GM19099 (cell line): ENCODE data around the gene CEP131.

Experiments used
- POLR2A ChIP-seq: IDR thresholded peaks from 3 replicates; pipeline ENCODE4 v1.6.1; 2011; ENCODE audit warnings: low read depth; ENCODE audit not compliant: insufficient read length; ENCODE audit errors: extremely low read depth

Gene CEP131

GRCh38 chr17:81235822-81236740 lies 13.3 kb upstream of the CEP131 start:
- no peak for TF ChIP-seq POLR2A

DNA sequence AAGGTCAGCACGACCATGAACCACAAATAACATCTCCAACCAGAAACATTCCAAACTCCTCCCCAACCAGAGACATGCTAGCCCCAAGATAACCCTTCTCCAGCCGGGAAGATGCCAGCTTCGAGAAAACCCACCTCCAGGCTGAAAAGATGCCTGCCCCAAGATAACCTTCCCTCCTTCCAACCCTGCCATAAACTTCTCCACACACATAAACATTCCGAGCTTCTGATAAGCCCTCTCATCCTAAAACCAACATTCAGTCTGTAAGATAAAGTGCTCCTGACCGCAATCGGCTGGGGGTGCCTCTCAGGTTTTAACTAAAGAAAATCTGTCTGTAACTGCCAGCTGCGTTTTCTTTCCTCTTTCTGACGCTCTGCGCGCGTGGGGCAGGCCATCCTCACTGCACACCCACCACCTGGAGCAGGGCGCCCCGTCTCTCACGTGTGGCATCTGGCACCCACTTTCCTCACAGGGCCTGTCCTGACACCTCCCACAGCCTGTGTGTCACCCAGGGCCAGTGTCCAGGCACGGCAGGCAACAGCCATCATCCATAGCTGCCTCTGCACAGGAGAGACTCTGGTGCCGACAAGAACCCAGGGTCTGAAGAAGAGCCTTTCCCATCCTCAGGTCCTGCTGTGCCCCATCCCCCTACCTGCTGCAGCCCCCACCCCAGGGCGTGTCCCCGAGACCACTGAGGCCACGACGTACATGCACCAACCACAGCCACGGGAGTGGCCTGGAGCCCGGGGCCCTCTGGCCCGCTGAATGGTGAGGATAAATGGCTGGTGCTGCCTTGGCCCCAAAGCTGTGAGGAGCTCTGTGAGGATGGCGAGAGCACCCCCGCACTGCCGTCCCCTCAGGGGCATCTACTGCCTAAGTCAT lies 12.4 kb upstream of the CEP131 start:
- no peak for TF ChIP-seq POLR2A

DNA sequence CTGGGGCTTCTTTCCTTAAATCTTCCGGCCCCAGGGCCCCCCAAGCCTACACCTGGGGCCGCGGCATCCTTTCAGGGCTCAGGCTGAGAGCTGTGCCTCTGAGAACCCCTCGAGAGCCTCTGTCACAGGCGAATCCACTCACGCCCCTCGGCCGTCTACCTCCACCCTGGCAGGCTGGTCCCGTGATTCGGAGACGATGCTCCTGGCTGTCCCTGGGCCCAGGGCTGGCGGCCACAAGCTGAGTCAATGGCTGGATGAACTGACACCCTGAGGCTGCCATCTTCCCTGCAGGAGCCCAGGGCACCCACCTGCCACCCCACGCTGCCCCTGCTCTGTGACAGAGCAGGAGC lies 11.7 kb upstream of the CEP131 start:
- no peak for TF ChIP-seq POLR2A

- TF ChIP-seq POLR2A = no peak
These were observed 11.2 kb upstream of the CEP131 start for GRCh38 chr17:81233811-81234505.

DNA sequence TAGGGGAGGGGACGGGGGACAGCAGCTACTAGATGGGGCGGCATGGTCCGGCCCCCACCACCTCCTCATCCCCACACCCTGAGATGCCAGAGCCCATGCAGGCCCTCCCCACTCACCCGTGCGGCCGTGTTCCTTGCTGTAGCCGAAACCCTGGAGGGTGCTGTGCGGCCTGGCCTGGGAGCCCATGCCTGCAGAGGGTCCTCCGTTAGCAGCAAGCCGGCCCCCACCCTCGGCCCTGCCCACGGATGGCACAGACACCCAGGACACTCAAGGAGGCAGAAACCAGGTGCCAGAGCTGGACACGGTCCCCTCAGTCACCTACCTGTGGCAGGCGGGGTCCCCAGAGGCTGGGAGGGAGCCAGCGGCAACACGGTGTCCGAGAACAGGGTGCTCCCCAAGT lies 10.6 kb upstream of the CEP131 start:
- TF ChIP-seq POLR2A = no peak

DNA sequence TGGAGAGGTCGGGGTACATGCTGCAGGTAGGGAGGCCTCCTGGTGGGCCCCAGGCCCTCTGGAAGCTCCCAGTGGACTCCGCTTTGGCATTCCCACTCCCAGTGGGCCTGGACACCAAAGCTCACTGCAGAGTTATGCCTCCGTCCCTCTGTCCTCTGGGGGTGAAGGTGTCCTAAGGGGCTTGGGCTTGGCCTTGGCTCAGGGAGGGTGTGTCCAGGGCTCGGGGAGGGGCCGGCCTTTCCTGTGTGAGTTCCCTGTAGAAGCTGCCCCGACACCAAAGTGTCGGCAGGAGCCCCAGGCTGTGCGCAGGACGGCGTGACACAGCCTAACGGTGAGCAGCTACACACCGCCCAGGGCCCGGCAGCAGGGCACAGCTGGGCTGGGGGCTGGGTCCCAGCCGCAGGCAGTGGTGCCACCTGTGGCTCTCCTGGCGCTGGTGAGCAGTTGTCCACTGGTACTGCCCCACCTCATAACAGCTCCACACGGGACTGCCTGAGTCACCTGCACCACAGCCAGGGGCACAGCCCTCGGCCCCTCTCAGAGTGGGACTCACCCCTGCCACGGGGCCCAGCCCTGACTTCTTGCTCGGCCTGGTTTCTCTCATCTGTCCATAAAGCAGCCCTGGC lies 10.0 kb upstream of the CEP131 start:
- no peak for TF ChIP-seq POLR2A

- TF ChIP-seq POLR2A = no peak
These were observed 9.2 kb upstream of the CEP131 start for GRCh38 chr17:81231766-81232581.

- no peak for TF ChIP-seq POLR2A
These were observed 8.4 kb upstream of the CEP131 start for GRCh38 chr17:81231121-81231645.

DNA sequence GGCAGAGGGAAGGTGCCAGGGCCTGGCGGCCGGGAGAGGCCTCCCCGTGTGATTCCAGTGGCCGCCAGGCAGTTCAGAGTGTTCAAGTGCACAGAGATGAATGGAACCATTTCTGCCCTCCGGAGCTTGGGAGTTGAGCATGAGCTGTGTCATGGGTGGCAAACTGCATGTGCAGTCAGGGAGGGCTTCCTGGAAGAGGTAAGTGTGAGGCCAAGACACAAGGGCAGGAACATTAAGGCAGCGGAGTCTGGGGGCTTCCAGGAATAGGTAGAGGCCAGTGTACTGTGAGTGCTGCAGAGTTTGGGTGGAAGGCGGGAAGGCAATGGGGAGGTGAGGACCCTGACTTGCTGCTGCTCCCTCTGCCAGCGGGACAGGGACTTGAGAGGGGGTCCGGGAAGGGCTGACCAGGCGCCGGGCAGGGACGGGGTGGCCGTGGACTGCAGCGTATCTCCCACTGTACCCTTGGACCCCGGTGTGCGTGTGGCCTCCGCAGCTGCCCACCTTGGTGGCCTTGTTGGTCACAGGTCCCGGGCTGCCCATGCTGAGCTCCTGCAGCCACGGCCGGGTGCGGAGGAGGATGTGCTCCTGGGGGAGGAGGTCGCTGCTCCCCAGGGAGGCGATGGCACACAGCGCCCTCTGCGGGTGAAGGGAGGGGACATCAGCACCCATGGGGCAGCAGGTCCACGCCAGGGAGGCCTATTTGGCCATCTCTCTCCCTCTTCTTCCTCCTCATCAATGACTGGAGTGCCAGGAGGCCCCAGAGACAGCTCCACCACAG lies 7.5 kb upstream of the CEP131 start:
- TF ChIP-seq POLR2A = no peak

DNA sequence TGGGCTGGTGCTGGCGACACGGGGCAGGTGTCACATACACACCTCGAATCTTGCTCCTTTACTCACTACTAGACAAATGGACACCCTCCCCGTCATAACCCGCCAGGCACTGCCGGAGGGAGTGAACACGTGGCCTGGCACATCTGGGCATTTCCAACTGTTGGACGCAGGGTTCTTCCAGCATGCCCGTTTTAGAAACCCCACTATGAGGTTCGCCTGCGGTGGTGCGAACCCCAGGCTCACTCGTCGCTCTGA lies 6.8 kb upstream of the CEP131 start:
- no peak for TF ChIP-seq POLR2A

DNA sequence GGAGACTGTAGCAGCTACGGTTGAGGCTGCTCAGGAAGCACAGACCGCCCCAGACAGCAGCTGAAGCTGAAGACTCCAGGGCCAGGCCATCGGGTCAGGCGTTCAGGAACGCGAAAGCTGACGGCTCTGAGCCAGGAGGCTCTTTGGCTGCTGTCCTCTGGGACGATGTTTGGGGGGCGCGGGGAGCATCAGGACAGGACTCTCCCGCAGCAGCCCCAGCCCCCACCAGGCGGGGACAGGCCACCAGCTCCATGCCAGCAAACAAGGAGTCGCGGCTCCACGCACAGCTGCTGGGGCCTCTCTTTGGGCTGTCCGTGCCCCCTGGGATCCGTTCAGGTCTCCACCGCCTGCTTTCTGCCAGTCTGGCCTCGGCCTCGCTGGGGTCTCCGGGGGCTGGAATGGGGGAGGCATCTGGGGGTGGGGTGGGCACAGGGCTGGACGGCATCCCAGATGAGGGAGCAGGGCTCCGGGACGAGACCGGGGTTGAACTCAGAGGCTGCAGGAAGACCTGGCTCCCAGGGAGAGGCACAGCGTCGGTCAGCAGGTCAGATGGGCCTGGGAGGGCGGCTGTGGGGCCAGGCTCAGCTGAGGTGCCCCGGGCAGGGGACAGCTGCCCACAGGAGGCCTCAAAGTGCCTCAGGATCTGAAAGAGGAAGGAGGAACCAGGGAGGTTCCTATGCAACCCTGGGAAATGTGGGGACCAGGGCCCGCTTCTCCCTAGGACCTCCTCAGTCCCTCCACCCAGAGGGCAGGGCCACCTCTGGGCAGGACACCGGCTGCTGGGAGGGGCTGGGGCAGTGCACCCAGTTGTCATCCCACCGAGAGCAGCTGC lies 6.3 kb upstream of the CEP131 start:
- TF ChIP-seq POLR2A = no peak

DNA sequence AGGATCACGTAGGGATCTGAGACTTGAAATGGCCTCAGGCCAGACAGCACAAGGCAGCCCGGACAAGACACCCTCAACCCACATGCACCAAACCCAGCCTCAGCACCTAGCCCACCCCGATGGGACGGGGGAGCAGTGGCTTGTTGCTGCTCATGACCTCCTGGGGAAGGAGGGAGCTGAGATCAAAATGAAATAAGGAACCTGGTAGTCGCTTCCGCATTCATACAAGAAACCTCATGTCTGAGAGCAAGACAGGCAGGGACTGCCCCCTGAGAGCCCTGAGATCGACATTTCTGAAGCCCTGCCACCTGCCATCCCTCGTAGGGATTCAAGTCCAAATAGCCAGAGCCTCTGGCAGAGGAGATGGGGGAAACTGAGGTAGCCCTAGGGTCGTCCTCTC lies 5.7 kb upstream of the CEP131 start:
- TF ChIP-seq POLR2A = no peak

- no peak for TF ChIP-seq POLR2A
These were observed 981 bp upstream of the CEP131 start for GRCh38 chr17:81223762-81224130.

DNA sequence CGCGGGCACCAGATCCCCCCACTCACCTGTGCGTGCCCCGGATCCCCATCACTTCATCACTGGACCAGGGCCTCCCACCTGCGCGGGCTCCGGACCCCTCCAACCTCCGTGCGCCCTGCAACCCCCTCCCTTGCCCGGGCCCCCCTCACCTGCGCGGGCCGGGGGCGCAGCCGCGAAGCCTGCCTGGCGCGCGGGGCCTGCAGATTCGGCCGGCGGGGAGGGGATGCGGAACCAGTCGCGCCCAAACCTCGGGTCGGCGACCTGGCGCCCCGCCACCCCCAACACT lies 202 bp downstream of the CEP131 start:
- no peak for TF ChIP-seq POLR2A
